G401.6 (cell line): Measurements from ENCODE around the gene C11orf65.

Experiments used
- FAIRE-seq: peaks from 2 replicates; lab custom pipeline; 2012; peaks lifted over from hg19 to GRCh38; lab: Jason Lieb, UNC

Gene C11orf65

GRCh38 chr11:108368134-108368533, 99.2 kb downstream of the C11orf65 start:
- no peak for FAIRE-seq

DNA sequence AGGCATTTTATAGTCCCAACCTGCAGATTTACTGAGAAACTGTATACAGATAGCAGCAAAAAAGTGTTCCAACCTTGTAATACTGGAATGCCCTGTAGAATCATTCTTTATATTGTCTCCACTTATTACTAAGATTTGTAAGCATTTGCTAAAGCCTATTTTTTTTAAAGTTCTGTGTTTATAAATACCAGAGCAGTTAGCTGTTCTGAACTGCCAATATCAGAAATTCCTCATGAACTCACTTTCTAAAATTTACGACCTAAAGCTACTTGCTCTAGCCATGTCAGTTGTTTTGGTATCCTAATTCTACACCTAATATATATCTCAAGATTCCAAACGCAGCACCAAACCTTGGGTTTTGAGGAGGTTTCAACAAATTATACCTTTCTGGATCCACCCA, 103.2 kb downstream of the C11orf65 start:
- no peak for FAIRE-seq

DNA sequence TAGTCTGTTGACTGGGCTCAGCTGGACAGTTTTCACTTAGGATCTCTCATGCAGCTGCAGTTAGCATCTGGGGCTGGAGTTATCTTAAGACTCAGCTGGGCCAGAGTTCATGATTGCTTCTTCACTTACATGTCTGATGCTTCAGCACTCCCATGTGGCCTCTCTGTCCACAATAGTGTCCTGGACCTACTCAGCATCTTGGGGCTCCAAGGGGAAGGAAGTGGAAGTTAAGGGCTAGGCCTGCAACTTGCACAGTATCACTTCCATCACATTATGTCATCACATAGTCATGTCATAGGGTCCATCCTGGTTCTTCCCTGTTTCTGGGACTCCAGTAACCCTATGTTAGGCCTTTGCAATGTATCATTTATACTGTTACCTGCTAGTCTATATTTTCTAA, 115.9 kb downstream of the C11orf65 start:
- FAIRE-seq, result no peak

DNA sequence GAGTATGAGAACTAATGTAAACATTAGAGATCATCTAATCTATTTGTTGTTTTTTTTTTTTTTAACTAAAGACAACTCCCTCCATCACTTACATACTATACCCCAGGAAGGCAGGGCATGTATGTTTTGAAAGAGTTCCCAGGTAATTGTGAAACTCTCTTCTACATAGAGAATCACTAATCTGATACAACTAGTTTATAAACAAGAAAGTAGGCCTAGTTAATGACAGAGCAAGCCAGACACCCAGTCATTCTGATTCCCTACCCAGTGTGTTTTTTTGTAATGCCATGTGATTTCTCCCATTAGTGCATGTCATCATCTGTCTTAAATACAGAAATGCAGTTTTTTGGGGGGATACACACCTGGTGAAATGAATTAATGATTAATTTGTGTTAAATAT, 120.9 kb downstream of the C11orf65 start:
- FAIRE-seq, result no peak

DNA sequence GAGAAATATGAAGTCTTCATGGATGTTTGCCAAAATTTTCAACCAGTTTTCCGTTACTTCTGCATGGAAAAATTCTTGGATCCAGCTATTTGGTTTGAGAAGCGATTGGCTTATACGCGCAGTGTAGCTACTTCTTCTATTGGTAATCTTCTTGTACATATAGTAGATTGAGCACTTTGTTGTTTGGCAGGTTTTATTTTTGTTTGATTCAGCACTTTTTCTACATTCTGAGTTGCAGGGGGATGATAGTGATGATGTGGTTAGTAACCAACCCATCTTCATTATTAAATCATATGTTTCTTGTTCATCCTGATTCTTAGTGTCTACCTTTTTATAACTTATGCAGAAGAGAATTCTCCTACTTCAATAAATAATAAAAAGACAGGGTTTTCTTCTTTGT, 121.6 kb downstream of the C11orf65 start:
- FAIRE-seq, result no peak

- FAIRE-seq, result no peak
These were observed 123.6 kb downstream of the C11orf65 start for GRCh38 chr11:108343714-108344113.

DNA sequence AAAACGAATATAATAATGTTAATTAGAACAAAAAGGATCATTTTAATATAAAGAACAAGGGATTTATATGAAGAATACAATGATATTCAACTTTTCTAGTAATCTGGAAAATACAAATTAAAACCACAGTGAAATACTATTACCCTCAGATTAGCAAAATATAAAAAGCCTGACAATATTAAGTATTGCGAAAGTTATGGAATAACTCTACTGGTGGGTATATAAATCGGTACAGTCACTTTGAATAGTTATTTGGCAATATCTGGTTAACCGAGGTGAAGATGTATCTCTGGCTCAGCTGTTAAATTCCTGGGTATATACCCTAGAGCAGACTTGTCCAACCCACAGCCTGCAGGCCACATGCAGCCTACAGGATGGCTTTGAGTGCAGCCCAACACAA, 125.7 kb downstream of the C11orf65 start:
- FAIRE-seq, result peak; percentile 58

GRCh38 chr11:108340973-108341372, 126.4 kb downstream of the C11orf65 start:
- no peak for FAIRE-seq

DNA sequence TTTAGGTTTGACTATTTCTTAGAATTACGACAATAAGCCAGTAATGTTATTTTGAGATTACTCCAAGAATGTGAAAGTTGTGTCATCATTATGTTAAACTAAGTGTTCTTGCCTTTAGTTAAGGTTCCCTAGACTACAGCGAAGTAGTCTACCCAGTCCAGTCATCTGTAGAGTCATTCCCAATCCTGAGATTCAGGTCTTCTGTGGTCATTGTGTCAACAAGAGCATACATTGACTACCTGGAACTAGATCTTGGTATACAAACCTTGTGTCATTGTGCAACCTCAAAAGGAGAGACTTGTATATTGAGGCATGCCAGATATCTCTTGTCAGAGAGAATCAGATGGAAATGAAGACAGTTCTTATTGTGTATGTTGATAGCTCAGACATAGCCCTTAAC, 128.6 kb downstream of the C11orf65 start:
- FAIRE-seq, result no peak

GRCh38 chr11:108333403-108333899, 133.9 kb downstream of the C11orf65 start:
- FAIRE-seq, result no peak
